T-helper 2 cell treated with Interferon-gamma antibody and Interleukin-4, amounts not matched to agents 5 μg/mL and 100 μg/mL, for 36 hours (primary cell): ENCODE results near the gene ARID1B.

Experiments used
- DNase-seq: peaks from one replicate; pipeline ENCODE4 v3.0.0; 2021; ENCODE audit warnings: low spot score
- H3K27ac Mint-ChIP-seq: one replicate; pipeline ENCODE4 v1.8.0; 2021; ENCODE audit warnings: mild to moderate bottlenecking, mixed read lengths
- H3K27me3 Mint-ChIP-seq: one replicate; pipeline ENCODE4 v1.8.0; 2021; ENCODE audit warnings: low read depth, mixed read lengths
- H3K36me3 Mint-ChIP-seq: one replicate; pipeline ENCODE4 v1.8.0; 2021; ENCODE audit warnings: low read depth, mixed read lengths
- H3K4me1 Mint-ChIP-seq: one replicate; pipeline ENCODE4 v1.8.0; 2021; ENCODE audit warnings: low read depth, mixed read lengths
- H3K4me3 Mint-ChIP-seq: one replicate; pipeline ENCODE4 v1.8.0; 2022; ENCODE audit warnings: mild to moderate bottlenecking, moderate library complexity, mixed read lengths
- H3K9me3 Mint-ChIP-seq: one replicate; pipeline ENCODE4 v1.8.0; 2021; ENCODE audit warnings: mixed read lengths

ARID1B gene

GRCh38 chr6:157098999-157099398, 321.8 kb downstream of the ARID1B start:
- peaks cover 20% of the 10 kb centered on the region for H3K36me3 Mint-ChIP-seq
- H3K4me1 Mint-ChIP-seq, result peaks cover 42% of the 10 kb centered on the region
- H3K27ac Mint-ChIP-seq, result no peak overlapping the region
- no peaks in the 10 kb centered on the region for H3K9me3 Mint-ChIP-seq
- no peak for DNase-seq
- no peak overlapping the region for H3K4me3 Mint-ChIP-seq
- H3K27me3 Mint-ChIP-seq, result no peaks in the 10 kb centered on the region

- peak overlapping the region; percentile 70 for H3K4me3 Mint-ChIP-seq
- peak; percentile 85 for DNase-seq
- H3K27me3 Mint-ChIP-seq, result no peaks in the 10 kb centered on the region
- H3K27ac Mint-ChIP-seq, result peak overlapping the region; percentile 89
- peaks cover 49% of the 10 kb centered on the region for H3K4me1 Mint-ChIP-seq
- H3K36me3 Mint-ChIP-seq, result peaks cover 19% of the 10 kb centered on the region
- no peaks in the 10 kb centered on the region for H3K9me3 Mint-ChIP-seq
Measured at GRCh38 chr6:157099912-157100593, 322.9 kb downstream of the ARID1B start.

- Mint-ChIP-seq H3K4me3 (no peak overlapping the region), H3K9me3 (no peaks in the 10 kb centered on the region), H3K36me3 (peaks cover 19% of the 10 kb centered on the region), H3K27me3 (no peaks in the 10 kb centered on the region), H3K4me1 (peaks cover 52% of the 10 kb centered on the region), H3K27ac (no peak overlapping the region)
- DNase-seq, result no peak
Measured at GRCh38 chr6:157101166-157101565, 324.0 kb downstream of the ARID1B start.

- no peaks in the 10 kb centered on the region for H3K27me3 Mint-ChIP-seq
- H3K27ac Mint-ChIP-seq, result no peak overlapping the region
- no peak for DNase-seq
- no peak overlapping the region for H3K4me3 Mint-ChIP-seq
- no peaks in the 10 kb centered on the region for H3K9me3 Mint-ChIP-seq
- peaks cover 24% of the 10 kb centered on the region for H3K36me3 Mint-ChIP-seq
- peaks cover 67% of the 10 kb centered on the region for H3K4me1 Mint-ChIP-seq
Measured at GRCh38 chr6:157104803-157105202, 327.6 kb downstream of the ARID1B start.

GRCh38 chr6:157106487-157106886, 329.3 kb downstream of the ARID1B start:
- no peaks in the 10 kb centered on the region for H3K9me3 Mint-ChIP-seq
- H3K36me3 Mint-ChIP-seq, result peaks cover 30% of the 10 kb centered on the region
- no peak overlapping the region for H3K4me3 Mint-ChIP-seq
- no peaks in the 10 kb centered on the region for H3K27me3 Mint-ChIP-seq
- peak; percentile 28 for DNase-seq
- peaks cover 53% of the 10 kb centered on the region for H3K4me1 Mint-ChIP-seq
- peak overlapping the region; percentile 53 for H3K27ac Mint-ChIP-seq

- H3K4me1 Mint-ChIP-seq, result peaks cover 46% of the 10 kb centered on the region
- H3K27ac Mint-ChIP-seq, result peak overlapping the region; percentile 79
- no peak for DNase-seq
- H3K36me3 Mint-ChIP-seq, result peaks cover 31% of the 10 kb centered on the region
- no peaks in the 10 kb centered on the region for H3K9me3 Mint-ChIP-seq
- no peaks in the 10 kb centered on the region for H3K27me3 Mint-ChIP-seq
- peak overlapping the region; percentile 25 for H3K4me3 Mint-ChIP-seq
Measured at GRCh38 chr6:157107571-157107914, 330.4 kb downstream of the ARID1B start.

GRCh38 chr6:157107915-157108651, 330.9 kb downstream of the ARID1B start:
- H3K27ac Mint-ChIP-seq, result peak overlapping the region; percentile 79
- H3K9me3 Mint-ChIP-seq, result no peaks in the 10 kb centered on the region
- DNase-seq, result peak; percentile 44
- H3K4me3 Mint-ChIP-seq, result peak overlapping the region; percentile 25
- H3K4me1 Mint-ChIP-seq, result peaks cover 46% of the 10 kb centered on the region
- H3K27me3 Mint-ChIP-seq, result no peaks in the 10 kb centered on the region
- peaks cover 26% of the 10 kb centered on the region for H3K36me3 Mint-ChIP-seq

- Mint-ChIP-seq H3K9me3 (no peaks in the 10 kb centered on the region), H3K27ac (peak overlapping the region; percentile 37), H3K27me3 (no peaks in the 10 kb centered on the region), H3K36me3 (peaks cover 28% of the 10 kb centered on the region), H3K4me3 (no peak overlapping the region), H3K4me1 (peaks cover 46% of the 10 kb centered on the region)
- no peak for DNase-seq
Measured at GRCh38 chr6:157108923-157109322, 331.7 kb downstream of the ARID1B start.

GRCh38 chr6:157110607-157111006, 333.4 kb downstream of the ARID1B start:
- Mint-ChIP-seq H3K27me3 (no peaks in the 10 kb centered on the region), H3K36me3 (peaks cover 27% of the 10 kb centered on the region), H3K27ac (no peak overlapping the region), H3K9me3 (no peaks in the 10 kb centered on the region), H3K4me1 (peaks cover 34% of the 10 kb centered on the region), H3K4me3 (no peak overlapping the region)
- no peak for DNase-seq

- Mint-ChIP-seq H3K27ac (no peak overlapping the region), H3K9me3 (no peaks in the 10 kb centered on the region), H3K4me1 (peaks cover 15% of the 10 kb centered on the region), H3K4me3 (no peak overlapping the region), H3K27me3 (no peaks in the 10 kb centered on the region), H3K36me3 (peaks cover 21% of the 10 kb centered on the region)
- DNase-seq, result no peak
Measured at GRCh38 chr6:157113389-157113788, 336.2 kb downstream of the ARID1B start.

GRCh38 chr6:157116426-157116825, 339.2 kb downstream of the ARID1B start:
- no peak for DNase-seq
- peaks cover 17% of the 10 kb centered on the region for H3K36me3 Mint-ChIP-seq
- H3K9me3 Mint-ChIP-seq, result no peaks in the 10 kb centered on the region
- H3K4me1 Mint-ChIP-seq, result peaks cover 9% of the 10 kb centered on the region
- H3K4me3 Mint-ChIP-seq, result no peak overlapping the region
- no peaks in the 10 kb centered on the region for H3K27me3 Mint-ChIP-seq
- no peak overlapping the region for H3K27ac Mint-ChIP-seq

GRCh38 chr6:157117431-157118095, 340.4 kb downstream of the ARID1B start:
- Mint-ChIP-seq H3K36me3 (peaks cover 13% of the 10 kb centered on the region), H3K4me1 (peaks cover 11% of the 10 kb centered on the region), H3K27me3 (no peaks in the 10 kb centered on the region)

GRCh38 chr6:157119502-157120027, 342.4 kb downstream of the ARID1B start:
- H3K27me3 Mint-ChIP-seq, result no peaks in the 10 kb centered on the region
- H3K4me1 Mint-ChIP-seq, result peaks cover 10% of the 10 kb centered on the region
- H3K4me3 Mint-ChIP-seq, result no peak overlapping the region
- H3K27ac Mint-ChIP-seq, result no peak overlapping the region
- H3K36me3 Mint-ChIP-seq, result peaks cover 11% of the 10 kb centered on the region
- no peaks in the 10 kb centered on the region for H3K9me3 Mint-ChIP-seq
- no peak for DNase-seq

More at GRCh38 chr6:157117431-157118095, 340.4 kb downstream of the ARID1B start:
- DNase-seq, result no peak
- Mint-ChIP-seq H3K9me3 (no peaks in the 10 kb centered on the region), H3K27ac (no peak overlapping the region), H3K4me3 (no peak overlapping the region)
